SK-N-SH treated with all-trans-retinoic acid at 6 μM for 48 hours (cell line): ENCODE data around the gene LYG2.
"Not testable (repeated sequence)": the region's sequence is repeated elsewhere in the genome, so short reads cannot be mapped to it uniquely, and the experiment has no call there.

Experiments
- ATAC-seq: fragments of 200-7000 bp; cut with Tn5 transposase; 3 replicates; pipeline ENCODE4 v1.9.1; 2020; ENCODE audit warnings: mild to moderate bottlenecking, moderate library complexity
- ARNTL ChIP-seq: fragments of 450-650 bp; formaldehyde crosslinking; IDR thresholded peaks from 2 replicates; pipeline ENCODE4 v1.5.0; 2020; ENCODE audit warnings: low read depth, mild to moderate bottlenecking, moderate library complexity, borderline replicate concordance
- BACH2 ChIP-seq: fragments of 250-450 bp; sonication (Bioruptor Pico); IDR thresholded peaks from 2 replicates; pipeline ENCODE4 v1.9.0; 2021; ENCODE audit warnings: mild to moderate bottlenecking, borderline replicate concordance
- CREB5 ChIP-seq: fragments of 250-450 bp; sonication (Bioruptor Pico); IDR thresholded peaks from 2 replicates; pipeline ENCODE4 v1.5.1; 2020; ENCODE audit warnings: low read depth, mild to moderate bottlenecking, moderate library complexity
- ESRRG ChIP-seq: fragments of 250-450 bp; sonication (Bioruptor Pico); IDR thresholded peaks from 2 replicates; pipeline ENCODE4 v1.6.1; 2021; ENCODE audit warnings: mild to moderate bottlenecking
- GLIS3 ChIP-seq: fragments of 250-450 bp; sonication (Bioruptor Pico); IDR thresholded peaks from 2 replicates; pipeline ENCODE4 v1.5.0; 2020; ENCODE audit warnings: mild to moderate bottlenecking, moderate library complexity
- ISL1 ChIP-seq: fragments of 250-450 bp; sonication (Bioruptor Pico); IDR thresholded peaks from 2 replicates; pipeline ENCODE4 v2.1.2; 2022; ENCODE audit warnings: mild to moderate bottlenecking, moderate library complexity
- OSR1 ChIP-seq: fragments of 250-450 bp; sonication (Bioruptor Pico); IDR thresholded peaks from 2 replicates; pipeline ENCODE4 v1.8.0; 2022; ENCODE audit warnings: moderate library complexity, mild to moderate bottlenecking, inconsistent platforms
- PPARA ChIP-seq: fragments of 250-450 bp; sonication (Bioruptor Pico); IDR thresholded peaks from 2 replicates; pipeline ENCODE4 v1.5.0; 2020; ENCODE audit warnings: mild to moderate bottlenecking, borderline replicate concordance
- RARB ChIP-seq: fragments of 250-450 bp; sonication (Bioruptor Pico); IDR thresholded peaks from 2 replicates; pipeline ENCODE4 v1.8.0; 2021; ENCODE audit warnings: mild to moderate bottlenecking, moderate library complexity
- SNAI2 ChIP-seq: fragments of 250-450 bp; sonication (Bioruptor Pico); IDR thresholded peaks from 2 replicates; pipeline ENCODE4 v1.5.0; 2020; ENCODE audit warnings: mild to moderate bottlenecking, moderate library complexity
- TOX ChIP-seq: fragments of 250-450 bp; sonication (Bioruptor Pico); IDR thresholded peaks from 2 replicates; pipeline ENCODE4 v1.8.0; 2021; ENCODE audit warnings: mild to moderate bottlenecking, moderate library complexity, borderline replicate concordance
- TSHZ2 ChIP-seq: fragments of 250-450 bp; sonication (Bioruptor Pico); IDR thresholded peaks from 2 replicates; pipeline ENCODE4 v1.5.0; 2020; ENCODE audit warnings: mild to moderate bottlenecking, moderate library complexity
- ZC3H10 ChIP-seq: fragments of 250-450 bp; sonication (Bioruptor Pico); IDR thresholded peaks from 2 replicates; pipeline ENCODE4 v1.5.1; 2021; ENCODE audit warnings: mild to moderate bottlenecking, moderate library complexity
- ZFP3 ChIP-seq: fragments of 250-450 bp; sonication (Bioruptor Pico); IDR thresholded peaks from 2 replicates; pipeline ENCODE4 v1.5.0; 2020; ENCODE audit warnings: mild to moderate bottlenecking, moderate library complexity
- ZFP30 ChIP-seq: fragments of 450-650 bp; formaldehyde crosslinking; IDR thresholded peaks from 2 replicates; pipeline ENCODE4 v1.5.0; 2022; ENCODE audit warnings: mild to moderate bottlenecking, moderate library complexity
- ZNF565 ChIP-seq: fragments of 450-650 bp; formaldehyde crosslinking; conservative IDR thresholded peaks from 2 replicates; pipeline ENCODE4 v1.5.0; 2020; ENCODE audit warnings: low read depth, mild to moderate bottlenecking, moderate library complexity
- ZNF70 ChIP-seq: fragments of 450-650 bp; formaldehyde crosslinking; IDR thresholded peaks from 2 replicates; pipeline ENCODE4 v1.5.0; 2020; ENCODE audit warnings: mild to moderate bottlenecking, moderate library complexity
- ZNF8 ChIP-seq: fragments of 450-650 bp; formaldehyde crosslinking; IDR thresholded peaks from 2 replicates; pipeline ENCODE4 v1.5.0; 2020; ENCODE audit warnings: mild to moderate bottlenecking, moderate library complexity
- TF ChIP-seq, protein P1 (sequence below): fragments of 250-450 bp; sonication (Bioruptor Pico); IDR thresholded peaks from 2 replicates; pipeline ENCODE4 v1.8.0; 2021; ENCODE audit warnings: low read depth, mild to moderate bottlenecking, moderate library complexity, borderline replicate concordance
- TF ChIP-seq, protein P2 (sequence below): fragments of 250-450 bp; sonication (Bioruptor Pico); IDR thresholded peaks from 2 replicates; pipeline ENCODE4 v1.5.1; 2021; ENCODE audit warnings: mild to moderate bottlenecking, moderate library complexity

LYG2 gene, protein sequence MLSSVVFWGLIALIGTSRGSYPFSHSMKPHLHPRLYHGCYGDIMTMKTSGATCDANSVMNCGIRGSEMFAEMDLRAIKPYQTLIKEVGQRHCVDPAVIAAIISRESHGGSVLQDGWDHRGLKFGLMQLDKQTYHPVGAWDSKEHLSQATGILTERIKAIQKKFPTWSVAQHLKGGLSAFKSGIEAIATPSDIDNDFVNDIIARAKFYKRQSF

DNA sequence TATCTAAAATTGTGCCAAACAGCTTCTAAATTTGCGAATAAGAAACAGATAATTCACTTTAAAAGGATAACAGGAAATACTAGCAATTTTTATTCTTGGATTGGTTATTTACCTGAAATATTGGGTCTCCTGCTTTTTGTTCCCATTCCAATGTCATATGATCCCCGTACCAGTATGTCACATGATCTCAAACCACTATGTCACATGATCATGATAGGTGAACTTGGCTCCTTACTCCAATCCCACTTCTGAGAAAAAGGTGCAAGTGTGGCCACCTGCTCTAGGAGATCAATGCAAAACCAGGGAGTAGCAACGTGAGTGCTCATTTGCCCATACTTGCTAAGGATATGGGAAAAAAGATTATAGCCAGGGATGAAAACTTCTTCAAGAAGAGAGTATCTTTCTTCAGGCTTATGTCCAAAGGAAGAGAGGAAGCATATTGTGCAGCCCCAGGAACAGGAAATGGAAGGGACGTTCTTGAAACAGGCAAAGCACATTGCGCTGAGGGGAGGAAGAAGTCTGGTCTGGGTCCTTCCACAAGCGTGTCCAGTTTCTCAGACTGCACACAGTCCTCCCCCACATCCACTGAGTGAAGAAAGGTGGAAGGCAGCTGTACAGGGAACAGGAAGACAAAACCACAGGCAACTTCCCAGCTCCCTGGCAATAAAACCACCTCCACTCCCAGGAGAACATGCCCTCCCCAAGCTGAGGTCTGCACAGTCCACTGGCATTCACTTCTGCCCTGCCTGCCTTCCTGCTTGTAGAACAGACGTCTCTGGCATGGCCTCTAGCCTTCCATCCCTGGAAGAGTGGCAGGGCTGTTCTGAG is at the start of gene LYG2:
Gene LYG2 (minus strand): TSS at position 176 of the 828 bp plus-strand sequence. CDS start 1,406 bp downstream, outside the sequence.
- TF ChIP-seq, protein P1, sequence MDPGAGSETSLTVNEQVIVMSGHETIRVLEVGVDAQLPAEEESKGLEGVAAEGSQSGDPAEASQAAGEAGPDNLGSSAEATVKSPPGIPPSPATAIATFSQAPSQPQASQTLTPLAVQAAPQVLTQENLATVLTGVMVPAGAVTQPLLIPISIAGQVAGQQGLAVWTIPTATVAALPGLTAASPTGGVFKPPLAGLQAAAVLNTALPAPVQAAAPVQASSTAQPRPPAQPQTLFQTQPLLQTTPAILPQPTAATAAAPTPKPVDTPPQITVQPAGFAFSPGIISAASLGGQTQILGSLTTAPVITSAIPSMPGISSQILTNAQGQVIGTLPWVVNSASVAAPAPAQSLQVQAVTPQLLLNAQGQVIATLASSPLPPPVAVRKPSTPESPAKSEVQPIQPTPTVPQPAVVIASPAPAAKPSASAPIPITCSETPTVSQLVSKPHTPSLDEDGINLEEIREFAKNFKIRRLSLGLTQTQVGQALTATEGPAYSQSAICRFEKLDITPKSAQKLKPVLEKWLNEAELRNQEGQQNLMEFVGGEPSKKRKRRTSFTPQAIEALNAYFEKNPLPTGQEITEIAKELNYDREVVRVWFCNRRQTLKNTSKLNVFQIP (CRISPR knock-in tag): no peak
- TF ChIP-seq ISL1 (no peak), TOX (CRISPR knock-in tag) (no peak), ZNF8 (CRISPR knock-in tag) (no peak), TSHZ2 (CRISPR knock-in tag) (no peak), BACH2 (no peak), ESRRG (CRISPR knock-in tag) (no peak), GLIS3 (CRISPR knock-in tag) (no peak), CREB5 (no peak), ZNF70 (CRISPR knock-in tag) (no peak), PPARA (CRISPR knock-in tag) (no peak), RARB (CRISPR knock-in tag) (no peak)
- TF ChIP-seq, protein P2, sequence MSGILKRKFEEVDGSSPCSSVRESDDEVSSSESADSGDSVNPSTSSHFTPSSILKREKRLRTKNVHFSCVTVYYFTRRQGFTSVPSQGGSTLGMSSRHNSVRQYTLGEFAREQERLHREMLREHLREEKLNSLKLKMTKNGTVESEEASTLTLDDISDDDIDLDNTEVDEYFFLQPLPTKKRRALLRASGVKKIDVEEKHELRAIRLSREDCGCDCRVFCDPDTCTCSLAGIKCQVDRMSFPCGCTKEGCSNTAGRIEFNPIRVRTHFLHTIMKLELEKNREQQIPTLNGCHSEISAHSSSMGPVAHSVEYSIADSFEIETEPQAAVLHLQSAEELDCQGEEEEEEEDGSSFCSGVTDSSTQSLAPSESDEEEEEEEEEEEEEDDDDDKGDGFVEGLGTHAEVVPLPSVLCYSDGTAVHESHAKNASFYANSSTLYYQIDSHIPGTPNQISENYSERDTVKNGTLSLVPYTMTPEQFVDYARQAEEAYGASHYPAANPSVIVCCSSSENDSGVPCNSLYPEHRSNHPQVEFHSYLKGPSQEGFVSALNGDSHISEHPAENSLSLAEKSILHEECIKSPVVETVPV (CRISPR knock-in tag): no peak
- ATAC-seq: no peak

DNA sequence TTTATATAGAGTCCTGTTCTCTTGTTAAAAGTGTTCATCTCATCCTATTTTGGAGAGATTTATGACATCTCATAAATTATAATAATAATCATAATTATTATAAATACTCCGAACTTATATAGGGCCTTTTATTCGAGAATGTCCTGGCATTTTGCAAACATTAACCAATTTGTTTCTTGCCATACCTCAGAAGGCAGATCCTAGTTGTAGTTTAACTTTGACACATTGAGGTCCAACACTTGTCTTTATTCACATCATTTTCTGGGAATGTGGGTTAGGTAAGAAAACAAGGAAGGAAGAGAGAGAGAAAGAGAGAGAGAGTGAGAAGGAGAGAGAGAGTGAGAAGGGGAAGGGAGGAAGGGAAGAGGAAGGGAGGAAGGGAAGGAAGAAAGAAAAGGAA is 45.6 kb upstream of the LYG2 start, which contains the start of gene LYG1:
Gene LYG1 (minus strand): TSS at position 101 of the 400 bp plus-strand sequence. CDS start 5,527 bp downstream, outside the sequence.
- not testable (repeated sequence) for ATAC-seq

DNA sequence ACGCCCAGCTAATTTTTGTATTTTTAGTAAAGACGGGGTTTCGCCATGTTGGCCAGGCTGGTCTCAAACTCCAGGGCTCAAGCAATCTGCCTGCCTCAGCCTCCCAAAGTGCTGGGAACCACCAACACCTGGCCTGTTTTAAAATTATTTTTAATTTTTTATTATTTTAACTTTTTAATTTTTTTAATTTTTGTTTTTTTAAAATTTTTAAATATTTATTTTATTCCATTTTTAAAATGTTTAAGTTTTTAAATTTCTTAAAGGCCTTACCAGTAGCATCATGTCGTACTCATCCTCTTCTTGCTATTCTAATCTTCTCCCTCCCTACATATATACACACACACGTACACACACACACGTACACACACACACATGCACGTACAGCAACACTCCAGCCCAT is 44.1 kb upstream of the LYG2 start:
- no peak for ATAC-seq
- TF ChIP-seq, protein P1 (CRISPR knock-in tag): no peak
- TF ChIP-seq TOX (CRISPR knock-in tag) (no peak), ZFP30 (no peak), ZC3H10 (CRISPR knock-in tag) (no peak), ARNTL (CRISPR knock-in tag) (no peak), SNAI2 (CRISPR knock-in tag) (no peak), GLIS3 (CRISPR knock-in tag) (no peak), ESRRG (CRISPR knock-in tag) (no peak), TSHZ2 (CRISPR knock-in tag) (no peak), OSR1 (CRISPR knock-in tag) (no peak), ZFP3 (no peak), ISL1 (no peak), PPARA (CRISPR knock-in tag) (no peak), ZNF565 (CRISPR knock-in tag) (no peak), ZNF70 (CRISPR knock-in tag) (no peak)
- TF ChIP-seq, protein P2 (CRISPR knock-in tag): no peak
